SKM-1 (cell line): Measurements from ENCODE around the gene SUN5.
"Not testable (repeated sequence)": the region's sequence is repeated elsewhere in the genome, so short reads cannot be mapped to it uniquely, and the experiment has no call there.

Experiments used
- DNase-seq: peaks from one replicate; lab custom pipeline; 2025; ENCODE audit not compliant: unreplicated experiment; lab: John Stamatoyannopoulos, UW

SUN5 gene

DNA sequence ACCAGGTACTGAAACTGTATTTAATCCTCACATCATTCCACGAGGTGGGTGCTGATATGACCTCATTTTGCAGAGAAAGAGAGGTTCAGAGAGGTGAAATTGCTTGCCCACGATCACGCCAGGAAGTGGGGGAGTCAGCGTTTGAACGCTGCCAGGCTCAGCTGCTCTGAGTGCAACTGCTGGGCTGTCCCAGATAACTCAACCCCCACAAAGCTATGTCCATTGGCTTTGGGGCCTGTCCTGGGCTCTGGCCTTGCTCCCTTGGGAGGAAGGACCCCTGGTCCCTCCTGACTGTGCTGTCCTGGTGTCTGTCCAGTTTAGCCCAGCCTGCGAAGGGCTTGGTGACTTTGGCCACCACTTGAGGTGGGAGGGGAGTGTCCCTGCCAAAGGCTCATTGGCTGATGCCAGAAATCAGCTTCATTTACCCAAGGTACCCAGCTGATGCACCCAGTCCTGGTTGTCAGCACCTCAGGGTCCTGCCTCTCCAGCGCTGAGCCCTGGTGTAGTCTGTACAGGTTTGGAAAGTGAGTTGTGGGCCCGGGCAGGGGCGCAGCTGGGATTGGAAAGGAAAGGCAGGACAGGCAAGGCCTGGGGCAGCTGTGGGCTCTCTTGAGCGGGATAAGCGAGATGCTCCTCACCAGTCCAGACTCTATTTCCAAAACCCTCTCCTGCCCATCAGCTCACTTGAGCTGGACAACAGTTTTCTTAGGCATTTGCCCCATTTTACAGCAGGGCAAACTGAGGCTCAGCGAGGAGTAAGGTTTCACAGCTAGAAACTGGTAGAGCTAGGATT lies 38.5 kb downstream of the SUN5 start:
- DNase-seq: no peak

GRCh38 chr20:32965115-32965514 lies 39.1 kb downstream of the SUN5 start:
- no peak for DNase-seq

DNA sequence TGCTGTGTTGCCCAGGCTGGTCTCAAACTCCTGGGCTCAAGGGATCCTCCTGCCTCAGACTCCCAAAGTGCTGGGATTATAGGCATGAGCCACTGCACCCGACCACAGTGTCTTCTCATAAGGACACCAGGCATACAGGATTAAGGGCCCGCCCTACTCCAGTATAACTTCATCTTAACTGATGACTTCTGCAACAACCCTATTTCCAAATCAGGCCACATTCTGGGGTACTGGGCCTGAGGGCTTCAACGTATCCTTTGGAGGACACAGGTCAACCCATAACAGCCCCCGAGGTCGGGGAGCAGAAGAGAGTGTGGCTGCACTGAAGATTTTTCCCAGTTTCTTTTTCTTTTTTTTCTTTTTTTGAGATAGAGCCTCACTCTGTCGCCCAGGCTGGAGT lies 39.7 kb downstream of the SUN5 start:
- DNase-seq: no peak

GRCh38 chr20:32963176-32963575 lies 41.1 kb downstream of the SUN5 start:
- no peak for DNase-seq

DNA sequence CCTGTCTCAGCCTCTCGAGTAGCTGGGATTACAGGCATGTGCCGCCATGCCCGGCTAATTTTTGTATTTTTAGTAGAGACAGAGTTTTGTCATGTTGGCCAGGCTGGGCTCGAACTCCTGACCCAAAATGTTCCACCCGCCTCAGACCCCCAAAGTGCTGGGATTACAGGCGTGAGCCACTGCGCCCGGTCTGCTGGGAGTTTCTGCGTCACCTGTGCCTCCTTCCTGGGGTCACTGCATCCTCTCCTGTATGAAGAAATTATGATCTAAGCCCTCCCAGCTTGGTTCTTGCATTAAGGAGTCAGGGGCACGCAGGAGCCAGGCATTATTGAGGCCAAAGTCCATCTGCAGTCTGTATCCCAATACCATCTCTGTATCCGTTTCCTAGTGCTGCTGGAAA lies 41.6 kb downstream of the SUN5 start:
- not testable (repeated sequence) for DNase-seq

DNA sequence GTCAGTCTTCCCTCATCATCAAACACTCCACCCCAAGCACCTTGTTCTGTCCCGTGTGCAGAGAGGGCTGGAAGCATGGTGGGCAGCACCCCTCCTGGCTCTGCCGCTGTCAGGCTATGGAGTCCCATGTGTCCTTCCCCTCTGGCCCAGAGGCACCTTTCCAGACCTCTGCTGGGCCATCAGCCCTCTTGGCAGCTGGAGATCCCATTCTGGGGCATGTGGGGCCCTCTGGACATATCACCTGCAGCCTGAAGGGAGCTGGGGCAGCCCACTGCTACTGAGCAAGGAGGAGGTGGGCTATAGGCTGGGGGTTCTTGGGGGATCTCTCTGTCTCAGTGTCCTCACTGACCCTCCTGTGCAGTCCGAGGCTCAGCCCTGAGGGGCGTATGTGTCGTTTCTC lies 42.2 kb downstream of the SUN5 start:
- DNase-seq: no peak

DNA sequence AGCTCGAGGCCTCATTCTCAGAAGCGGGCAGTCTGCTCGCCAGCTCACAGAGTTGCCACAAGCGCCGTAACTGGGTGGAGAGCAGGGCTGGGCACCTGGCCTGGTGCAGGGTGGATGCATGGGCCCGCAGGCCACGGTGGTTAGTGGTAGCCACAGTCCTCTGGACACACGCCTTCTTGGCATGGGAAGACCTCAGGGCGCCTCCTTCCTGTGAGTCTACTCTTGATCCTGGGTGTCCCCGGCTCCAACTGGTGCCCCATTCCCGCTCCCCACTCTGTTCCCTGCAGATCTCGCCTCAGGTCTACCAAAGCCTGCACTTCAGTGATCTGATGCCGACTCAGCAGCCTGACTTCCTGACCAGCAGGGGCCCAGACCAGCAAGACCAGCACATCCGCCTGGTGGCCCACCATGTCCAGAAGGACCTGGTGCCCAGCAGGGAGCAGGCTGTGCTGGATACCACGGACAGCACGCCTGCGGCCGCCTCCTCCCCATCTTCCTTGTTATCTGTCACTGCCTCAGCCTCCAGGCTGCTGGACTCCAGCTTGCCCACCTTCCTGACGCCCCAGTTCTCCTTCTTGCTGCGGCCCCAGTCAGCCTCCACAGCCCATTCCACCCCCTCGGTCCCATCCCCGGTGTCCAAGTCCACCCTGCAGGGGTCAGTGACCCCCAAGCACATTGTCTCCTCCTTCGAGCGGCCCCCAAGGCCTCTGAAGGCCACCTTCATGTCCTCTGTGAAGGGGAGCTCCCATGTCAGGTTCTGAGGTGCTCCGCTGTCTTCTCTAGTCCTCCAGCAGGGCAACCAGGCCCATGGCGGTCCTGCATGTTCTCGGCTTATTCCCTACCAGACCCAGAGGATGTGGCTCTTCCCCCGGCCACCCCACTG lies 43.1 kb downstream of the SUN5 start:
- no peak for DNase-seq

DNA sequence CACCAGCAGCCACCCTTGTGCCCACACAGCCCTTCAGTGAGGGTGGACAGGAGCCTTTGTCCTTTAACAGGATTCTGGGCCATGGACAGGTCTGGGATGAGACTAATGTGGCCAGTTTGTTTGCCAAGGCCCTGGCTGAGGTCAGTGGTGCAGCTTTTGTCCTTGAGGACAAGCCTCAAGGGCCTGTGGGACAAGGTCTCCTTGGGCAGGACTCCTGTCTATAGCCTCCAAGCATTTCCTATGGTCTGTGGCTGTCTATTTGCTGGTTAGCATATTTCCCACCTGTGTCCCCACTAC lies 44.1 kb downstream of the SUN5 start:
- DNase-seq: no peak

GRCh38 chr20:32959351-32960221 lies 44.6 kb downstream of the SUN5 start:
- no peak for DNase-seq

GRCh38 chr20:32958574-32958973 lies 45.7 kb downstream of the SUN5 start:
- DNase-seq: no peak

DNA sequence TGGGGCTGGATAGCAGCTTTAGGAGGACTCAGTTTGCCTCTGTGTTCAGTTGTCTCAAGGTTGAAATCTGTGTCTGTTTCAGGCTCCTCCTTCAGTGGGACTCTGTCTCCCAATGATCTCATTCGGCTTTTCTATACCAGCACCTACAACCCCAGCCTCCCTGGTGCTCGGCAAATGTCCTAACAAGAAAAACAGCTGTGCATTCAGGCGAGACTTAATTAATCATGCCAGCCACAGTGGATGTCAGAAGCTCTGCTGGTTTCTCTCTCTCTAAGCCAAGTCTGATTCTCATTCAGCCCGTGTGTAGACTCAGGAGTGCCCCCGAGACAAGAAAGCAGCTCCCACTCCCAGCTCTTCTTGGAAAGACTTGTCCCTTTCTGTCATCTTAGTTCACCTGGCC lies 46.8 kb downstream of the SUN5 start:
- DNase-seq: no peak

DNA sequence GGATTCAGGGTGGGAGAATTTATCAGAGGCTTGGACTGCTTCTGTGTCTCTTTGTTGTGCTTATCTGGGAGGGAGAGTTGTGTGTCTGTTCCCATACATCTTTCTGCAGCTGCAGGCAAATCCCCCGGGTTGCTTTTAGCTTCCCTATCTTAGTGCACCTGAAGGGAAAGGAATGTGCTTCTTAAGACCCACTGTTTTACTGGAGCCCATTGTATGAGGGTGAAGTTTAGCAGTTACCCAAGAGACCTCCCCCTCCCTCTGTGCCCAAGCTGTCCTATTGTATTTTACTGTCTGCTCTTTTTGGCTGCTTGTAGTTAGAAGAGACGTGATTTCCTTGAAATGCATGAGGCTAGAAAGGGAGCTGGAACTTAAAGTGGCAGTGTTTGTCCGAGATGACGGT lies 53.7 kb downstream of the SUN5 start:
- not testable (repeated sequence) for DNase-seq

- no peak for DNase-seq
These were observed 57.6 kb downstream of the SUN5 start for GRCh38 chr20:32946629-32947028.

DNA sequence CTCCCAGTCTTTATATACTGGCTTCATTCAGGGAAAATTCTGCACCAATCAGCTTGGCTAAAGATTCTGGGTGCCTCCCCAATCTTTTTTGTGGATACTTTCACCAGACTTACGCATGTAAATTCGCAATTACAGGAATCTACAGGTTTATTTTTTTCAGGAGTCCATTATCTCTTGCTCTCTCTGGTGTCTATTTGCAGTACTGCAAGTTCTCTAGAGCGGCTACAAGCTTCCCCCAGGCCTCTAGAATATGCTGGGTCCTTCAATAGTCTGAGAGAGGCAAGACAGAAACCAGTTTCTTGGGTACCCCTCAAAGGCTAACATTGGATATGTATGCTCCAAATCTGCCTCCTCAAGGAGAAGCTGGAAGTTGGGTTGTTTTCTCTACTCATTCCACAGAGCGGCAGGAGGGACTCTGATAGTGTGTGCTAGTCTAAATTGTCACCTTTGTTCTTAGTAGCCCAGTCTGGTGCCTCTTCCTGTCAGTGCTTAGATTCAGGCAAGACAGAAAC lies 58.5 kb downstream of the SUN5 start:
- DNase-seq: peak; percentile 3

DNA sequence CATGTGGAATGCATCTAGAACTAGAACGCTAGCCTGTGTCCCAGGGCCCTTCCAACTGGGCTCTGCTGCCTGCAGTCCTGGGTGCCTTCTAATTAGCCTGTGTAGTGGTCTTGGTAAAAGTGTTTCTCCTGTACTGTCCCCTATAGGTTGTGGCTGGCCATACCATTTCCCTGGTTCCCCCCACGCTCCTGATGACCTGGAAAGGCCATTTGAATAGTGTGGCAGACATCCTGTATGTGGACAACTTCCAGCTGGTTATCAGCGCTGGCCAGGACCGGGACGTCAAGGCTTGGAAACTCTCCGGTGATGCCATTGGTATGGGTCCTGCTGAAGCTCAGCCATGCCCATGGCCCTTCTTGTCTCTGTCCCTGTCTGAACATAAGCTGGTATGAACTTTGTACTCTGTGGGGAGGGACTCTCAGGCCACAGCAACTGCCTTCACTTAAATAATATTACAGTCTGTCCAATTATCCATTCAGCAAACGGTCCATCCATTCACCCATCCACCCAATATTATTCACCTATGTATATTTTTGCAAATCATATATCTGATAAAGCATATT lies 60.7 kb downstream of the SUN5 start:
- no peak for DNase-seq

GRCh38 chr20:32941155-32941885 lies 62.9 kb downstream of the SUN5 start:
- DNase-seq: peak; percentile 60

DNA sequence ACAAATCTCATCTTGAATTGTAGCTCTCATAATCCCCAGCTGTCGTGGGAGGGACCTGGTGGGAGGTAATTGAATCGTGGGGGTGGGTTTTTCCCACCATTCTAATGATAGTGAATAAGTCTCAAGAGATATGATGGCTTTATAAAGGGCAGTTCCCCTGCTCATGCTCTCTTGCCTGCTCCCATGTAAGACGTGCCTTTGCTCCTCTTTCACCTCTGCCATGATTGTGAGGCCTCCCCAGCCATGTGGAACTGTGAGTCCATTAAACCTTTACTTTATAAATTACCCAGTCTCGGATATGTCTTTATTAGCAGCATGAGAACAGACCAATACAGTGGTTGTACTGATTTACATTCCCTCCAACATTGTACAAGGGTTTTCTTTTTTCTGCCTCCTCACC lies 69.7 kb downstream of the SUN5 start:
- DNase-seq: no peak
